GM12878 (cell line): ENCODE results near the gene MRPL44. TPM values are rescaled to one million over a fixed set of nuclear protein-coding genes. Genes with fewer than 3 reads are reported as not detected.

ENCODE experiments used
- ATAC-seq: fragments of 200-7000 bp; cut with Tn5 transposase; 3 replicates; pipeline ENCODE4 v1.9.1; 2020; ENCODE audit warnings: mild to moderate bottlenecking, moderate library complexity
- BruUV-seq: library from RNA; stranded (reverse); fragments of 400-500 nt; replicated peaks from 2 replicates; lab custom pipeline; 2021; lab: Mats Ljungman, UMichigan
- CTCF ChIA-PET: fragments of 300-600 bp; sonication (Branson Sonifier 250); formaldehyde crosslinking; extraction: SDS; loops from one replicate; lab custom pipeline; 2021; ENCODE audit warnings: inconsistent platforms; lab: Yijun Ruan, JAX
- POLR2A ChIA-PET: fragments of 350-600 bp; formaldehyde crosslinking; extraction: SDS; loops from one replicate; lab custom pipeline; 2021; ENCODE audit warnings: inconsistent platforms; lab: Charles Lee
- RAD21 ChIA-PET: fragments of 300-600 bp; sonication (Branson Sonifier 250); formaldehyde crosslinking; loops from one replicate; lab custom pipeline; 2023; ENCODE audit warnings: antibody characterized with exemption; ENCODE audit not compliant: unreplicated experiment; lab: Charles Lee
- SMC1A ChIA-PET: fragments of 300-600 bp; sonication (Branson Sonifier 250); formaldehyde crosslinking; loops from one replicate; lab custom pipeline; 2023; ENCODE audit not compliant: unreplicated experiment, uncharacterized antibody; lab: Charles Lee
- DNase-seq: peaks from one replicate; pipeline ENCODE4 v3.0.0-alpha.2; 2011; ENCODE audit warnings: low read depth, low spot score
- FAIRE-seq: peaks from 3 replicates; lab custom pipeline; 2011; peaks lifted over from hg19 to GRCh38; lab: Jason Lieb, UNC
- H2AFZ ChIP-seq: 2 replicates; pipeline ENCODE4 v1.6.0; 2011; ENCODE audit warnings: low read depth, low read length, control low read depth; ENCODE audit not compliant: control insufficient read depth
- H3K27ac ChIP-seq: 2 replicates; pipeline ENCODE4 v1.5.1; 2011; ENCODE audit warnings: control low read depth; ENCODE audit not compliant: control insufficient read depth, insufficient read depth
- H3K27me3 ChIP-seq, 2 experiments: replicated peaks in 1 of 2; 2 replicates each; pipeline versions ENCODE4 v1.6.0 to v1.6.1; 2011; ENCODE audit warnings: low read length in 1 of 2; ENCODE audit not compliant: control insufficient read depth in 2 of 2, insufficient read depth in 2 of 2
- H3K36me3 ChIP-seq, 2 experiments: 2 replicates each; pipeline ENCODE4 v1.5.1; 2011; ENCODE audit warnings: low read length in 1 of 2; ENCODE audit not compliant: control insufficient read depth in 2 of 2, insufficient read depth in 2 of 2
- H3K4me1 ChIP-seq: 2 replicates; pipeline ENCODE4 v1.6.1; 2011; ENCODE audit warnings: mild to moderate bottlenecking, low read length, moderate library complexity, mixed read lengths; ENCODE audit not compliant: control insufficient read depth, insufficient read depth
- H3K4me2 ChIP-seq: 2 replicates; pipeline ENCODE4 v1.6.0; 2011; ENCODE audit warnings: control low read depth; ENCODE audit not compliant: control insufficient read depth, insufficient read depth
- H3K4me3 ChIP-seq: fragments of 200-600 bp; sonication (generic); 2 replicates; pipeline ENCODE4 v1.5.1; 2016
- H3K79me2 ChIP-seq: 2 replicates; pipeline ENCODE4 v1.6.0; 2011; ENCODE audit warnings: low read length; ENCODE audit not compliant: control insufficient read depth, insufficient read depth
- H3K9ac ChIP-seq: 2 replicates; pipeline ENCODE4 v1.8.0; 2011; ENCODE audit warnings: low read length, control low read depth, mixed read lengths; ENCODE audit not compliant: control insufficient read depth, insufficient read depth
- H3K9me3 ChIP-seq: replicated peaks from 3 replicates; pipeline ENCODE4 v1.5.1; 2011; ENCODE audit warnings: mild to moderate bottlenecking, low read length; ENCODE audit not compliant: control insufficient read depth, insufficient read depth
- H4K20me1 ChIP-seq: 2 replicates; pipeline ENCODE4 v1.6.0; 2011; ENCODE audit not compliant: control insufficient read depth, insufficient read depth
- HCFC1 ChIP-seq: fragments of 150-350 bp; IDR thresholded peaks from 2 replicates; pipeline ENCODE4 v1.6.1; 2014; ENCODE audit warnings: low read length
- IKZF2 ChIP-seq, 2 experiments: fragments of 450-650 bp; IDR thresholded peaks; 2 replicates each; pipeline ENCODE4 v1.6.1; 2017; ENCODE audit warnings: mild to moderate bottlenecking in 2 of 2, moderate library complexity in 2 of 2
- PAX5 ChIP-seq: IDR thresholded peaks from 2 replicates; pipeline ENCODE4 v1.6.1; 2011; ENCODE audit warnings: low read depth, low read length, borderline replicate concordance
- RELA ChIP-seq: fragments of 450-650 bp; IDR thresholded peaks from 2 replicates; pipeline ENCODE4 v1.8.0; 2014; ENCODE audit warnings: borderline replicate concordance; ENCODE audit not compliant: partially characterized antibody
- SMAD1 ChIP-seq: fragments of 450-650 bp; IDR thresholded peaks from 2 replicates; pipeline ENCODE4 v1.6.1; 2018; ENCODE audit warnings: mild to moderate bottlenecking, low read depth; ENCODE audit not compliant: partially characterized antibody
- WGBS: methylation state at CpG from one replicate; pipeline ENCODE4 v1.1.6; 2016; ENCODE audit warnings: low lambda C conversion rate; ENCODE audit not compliant: insufficient replicate concordance, insufficient coverage; ENCODE audit errors: missing lambda C conversion rate; 5-methylcytosine and 5-hydroxymethylcytosine counted together
- in situ Hi-C: fragments of 300-500 bp; cut with MboI; formaldehyde crosslinking; loops from 9 replicates; pipeline ENCODE4 v1.14.3; 2018; ENCODE audit warnings: mixed read lengths
- intact Hi-C: fragments of 100-400 bp; cut with micrococcal nuclease; formaldehyde crosslinking; loops from one replicate; pipeline ENCODE4 v1.14.2; 2022; ENCODE audit not compliant: unreplicated experiment
- polyA plus RNA-seq, 11 experiments: library from polyadenylated mRNA; depleted of rRNA in 4 of 11; unstranded in 6 of 11; stranded (reverse) in 5 of 11; fragments of >200 nt; fragmentation: Nextera tagmentation in 4 of 11; fragmentation: Illumina TruSeq in 1 of 11; extraction: Ambion mirVana in 4 of 11; extraction: Trizol in 1 of 11; gene quantifications; 1 replicate in 1 of 11; 2 replicates in 10 of 11; pipeline versions ENCODE4 v1.2.1 to v1.2.3, GENCODE V29; 2011 to 2016; ENCODE audit warnings: inconsistent platforms in 2 of 11, missing spikeins in 2 of 11, low read depth in 1 of 11
- total RNA-seq, 4 experiments: library from RNA; depleted of rRNA in 3 of 4; stranded (reverse); fragments of >200 nt in 3 of 4; fragmentation: Illumina TruSeq in 1 of 4; extraction: Trizol in 1 of 4; gene quantifications; 2 replicates each; pipeline versions ENCODE4 v1.2.1 to v1.2.3, GENCODE V29; 2013 to 2021

MRPL44 gene
- total and polyA plus RNA-seq, 10 of the 15 experiments (the other 5 are each of a cell fraction or from before 2014, with no cell fraction given) = 18.3 to 44.3 (median 37.5) TPM

DNA sequence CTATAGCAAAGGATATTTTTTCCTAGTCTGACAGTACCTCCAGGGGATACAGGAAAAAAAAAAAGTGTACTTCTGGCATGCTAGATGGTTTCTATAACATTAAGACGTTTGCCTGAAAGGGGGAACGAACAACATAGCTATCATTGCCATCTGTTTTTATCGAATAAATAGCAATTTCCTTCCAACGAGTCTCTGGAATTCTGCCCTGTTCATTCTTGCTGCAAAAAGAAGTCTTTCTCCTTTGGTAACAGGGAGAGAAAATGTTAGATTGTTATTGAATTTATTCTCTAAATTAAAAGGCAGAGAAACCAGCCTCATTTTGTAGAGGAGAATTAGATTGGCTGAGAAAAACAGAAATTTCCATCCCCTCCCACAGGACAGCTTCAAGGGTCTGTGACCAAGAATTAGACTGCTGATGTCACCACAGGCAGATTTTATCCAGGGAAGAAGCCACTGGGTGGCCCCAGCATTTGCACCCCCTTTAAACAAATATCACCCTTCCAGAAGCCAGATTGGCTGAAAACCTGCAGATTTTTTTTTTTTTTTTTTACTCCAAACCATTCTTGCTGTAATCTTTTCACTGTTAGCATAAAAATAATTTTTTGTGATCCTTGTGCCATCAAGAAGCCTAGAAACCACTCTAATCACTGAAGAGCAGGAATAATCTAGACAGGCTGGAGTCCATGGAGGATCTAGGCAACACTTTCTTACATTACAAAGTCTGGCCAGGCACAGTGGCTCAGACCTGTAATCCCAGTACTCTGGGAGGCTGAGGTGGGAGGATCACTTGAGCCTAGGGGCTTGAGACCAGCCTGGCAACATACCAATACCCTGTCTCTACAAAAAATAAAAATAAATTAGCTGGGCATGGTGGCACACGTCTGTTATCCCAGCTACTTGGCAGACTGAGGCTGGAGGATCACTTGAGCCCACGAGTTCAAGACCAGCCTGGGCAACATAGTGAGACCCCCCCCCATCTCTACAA, 24.2 kb upstream of the MRPL44 start:
- Histone ChIP-seq H3K79me2 (peaks cover 37% of the 10 kb centered on the region), H3K27ac (no peak overlapping the region), H3K36me3 (peaks cover 0 to 2% of the 10 kb centered on the region in 2 experiments; a peak in 1 of 4 replicates), H3K4me2 (no peak overlapping the region), H3K4me1 (peaks cover 14% of the 10 kb centered on the region), H3K9me3 (no peaks in the 10 kb centered on the region; the same call in 1 of the 3 replicates), H2AFZ (no peak overlapping the region), H3K9ac (no peak overlapping the region), H3K4me3 (no peak overlapping the region), H4K20me1 (no peaks in the 10 kb centered on the region; the same call in 1 of the 2 replicates), H3K27me3 (no peaks in the 10 kb centered on the region)
- ChIA-PET RAD21 (interaction anchor here (1.2 kb wide), 1 partner anchor 172 kb away, joined by 4 read pairs; no protein-coding TSS in a partner anchor), SMC1A (interaction anchor here (0.8 kb wide), 1 partner anchor 156 kb away, joined by 3 read pairs; no protein-coding TSS in a partner anchor), POLR2A (no interaction called here), CTCF (no interaction called here)
- FAIRE-seq = no peak
- 74% methylated on average over 6 of the region's 6 CpGs for WGBS
- no peak for TF ChIP-seq PAX5
- no peak for TF ChIP-seq HCFC1
- BruUV-seq = no TSS peak
- in situ Hi-C loops (no loop called here), intact Hi-C loops (no loop called here)
- no peak for DNase-seq
- no peak for ATAC-seq

GRCh38 chr2:223934870-223935269, 22.4 kb upstream of the MRPL44 start:
- intact Hi-C loops = no loop called here
- Histone ChIP-seq H3K4me3 (no peak overlapping the region), H3K79me2 (peaks cover 49% of the 10 kb centered on the region), H3K9me3 (no peaks in the 10 kb centered on the region; the same call in none of the 3 replicates), H4K20me1 (no peaks in the 10 kb centered on the region; the same call in 1 of the 2 replicates), H2AFZ (no peak overlapping the region), H3K27ac (no peak overlapping the region), H3K27me3 (no peaks in the 10 kb centered on the region), H3K36me3 (no peaks in the 10 kb centered on the region; a peak in 1 of 4 replicates), H3K4me1 (peaks cover 14% of the 10 kb centered on the region), H3K4me2 (no peak overlapping the region), H3K9ac (no peak overlapping the region)
- in situ Hi-C loops = no loop called here
- ChIA-PET RAD21 (interaction anchor here (1.2 kb wide), 1 partner anchor 174 kb away, joined by 4 read pairs; no protein-coding TSS in a partner anchor), CTCF (interaction anchor here (0.6 to 1.6 kb wide), 2 partner anchors 101 to 361 kb away, joined by 3 to 4 read pairs; no protein-coding TSS in a partner anchor), SMC1A (no interaction called here), POLR2A (interaction anchor here (0.6 kb wide), 1 partner anchor 258 kb away, joined by 3 read pairs; no protein-coding TSS in a partner anchor)
- DNase-seq (no peak), FAIRE-seq (no peak), ATAC-seq (no peak)
- TF ChIP-seq IKZF2 (IDR thresholded peaks at IDR 0.05) (no peak), RELA (no peak), SMAD1 (no peak)
- BruUV-seq = no TSS peak
- 80% methylated on average over 6 of the region's 6 CpGs for WGBS
